ENCODE measurements around the gene COQ9. TPM values are rescaled to one million over a fixed set of nuclear protein-coding genes. Genes with fewer than 3 reads are reported as not detected.

The COQ9 gene
- total RNA-seq, 1 experiment from 2014 or later: 62.7 TPM

DNA sequence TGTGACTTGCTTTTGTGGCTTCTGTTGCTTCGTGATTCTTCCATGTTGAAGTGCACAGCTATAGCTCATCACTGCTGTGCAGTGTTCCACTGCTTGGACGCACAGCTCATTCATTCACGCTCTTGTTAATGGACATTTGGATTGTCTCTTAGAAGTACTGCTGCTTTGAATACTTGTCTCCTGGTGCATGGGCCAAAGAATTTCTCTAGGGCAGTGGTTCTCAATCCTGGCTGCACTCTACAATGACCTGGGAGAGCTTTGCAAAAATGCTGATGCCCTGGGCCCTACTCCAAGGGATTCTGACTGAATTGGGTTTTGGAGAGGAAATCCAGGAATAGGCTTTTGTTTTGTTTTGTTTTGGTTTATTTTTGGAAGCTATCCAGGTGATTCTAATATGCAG is 22.7 kb upstream of the COQ9 start:
- Histone ChIP-seq H3K27me3 (ENCODE audit: insufficient read depth, low read length) (no peaks in the 10 kb centered on the region), H2AFZ (ENCODE audit: low read depth, low read length, poor library complexity, severe bottlenecking) (no peak overlapping the region), H3K79me2 (ENCODE audit: insufficient read depth, low read length) (no peaks in the 10 kb centered on the region), H3K4me2 (ENCODE audit: low read length) (no peak overlapping the region), H3K4me3 (replicated peaks in 1 of 2; ENCODE audit: low read depth in 1 of 2, low read length in 2 of 2) (no peak overlapping the region), H3K36me3 (ENCODE audit: control insufficient read depth in 1 of 2, insufficient read depth in 2 of 2, low read length in 2 of 2) (peaks cover 12% of the 10 kb centered on the region in 2 experiments; a peak in 3 of 4 replicates), H3K9ac (ENCODE audit: low read length) (no peak overlapping the region), H3K4me1 (ENCODE audit: control insufficient read depth in 1 of 2, insufficient read depth in 2 of 2, low read length in 2 of 2) (peaks cover 0 to under 1% of the 10 kb centered on the region in 2 experiments; a peak in 2 of 4 replicates), H3K9me3 (ENCODE audit: control insufficient read depth in 1 of 2, insufficient read depth in 1 of 2, low read depth in 1 of 2, low read length in 2 of 2) (no peaks in the 10 kb centered on the region), H3K9me2 (ENCODE audit: insufficient read depth) (no peaks in the 10 kb centered on the region), H3K27ac (ENCODE audit: low read depth, low read length) (no peak overlapping the region), H4K20me1 (ENCODE audit: insufficient read depth) (no peaks in the 10 kb centered on the region)
- intact Hi-C loops (cut with micrococcal nuclease): no loop called here
- ATAC-seq (no peak), DNase-seq (ENCODE audit: low read depth, low spot score) (no peak)
- POLR2A ChIA-PET: no interaction called here
- RAD21 ChIA-PET (ENCODE audit: low non-redundant PET in 1 of 2, low total read pairs in 2 of 2, uncharacterized antibody in 2 of 2, unreplicated experiment in 2 of 2): no interaction called here
- no TSS peak for BruUV-seq (replicated peaks)
- CTCF ChIA-PET: no interaction called here
- TF ChIP-seq, protein P1, sequence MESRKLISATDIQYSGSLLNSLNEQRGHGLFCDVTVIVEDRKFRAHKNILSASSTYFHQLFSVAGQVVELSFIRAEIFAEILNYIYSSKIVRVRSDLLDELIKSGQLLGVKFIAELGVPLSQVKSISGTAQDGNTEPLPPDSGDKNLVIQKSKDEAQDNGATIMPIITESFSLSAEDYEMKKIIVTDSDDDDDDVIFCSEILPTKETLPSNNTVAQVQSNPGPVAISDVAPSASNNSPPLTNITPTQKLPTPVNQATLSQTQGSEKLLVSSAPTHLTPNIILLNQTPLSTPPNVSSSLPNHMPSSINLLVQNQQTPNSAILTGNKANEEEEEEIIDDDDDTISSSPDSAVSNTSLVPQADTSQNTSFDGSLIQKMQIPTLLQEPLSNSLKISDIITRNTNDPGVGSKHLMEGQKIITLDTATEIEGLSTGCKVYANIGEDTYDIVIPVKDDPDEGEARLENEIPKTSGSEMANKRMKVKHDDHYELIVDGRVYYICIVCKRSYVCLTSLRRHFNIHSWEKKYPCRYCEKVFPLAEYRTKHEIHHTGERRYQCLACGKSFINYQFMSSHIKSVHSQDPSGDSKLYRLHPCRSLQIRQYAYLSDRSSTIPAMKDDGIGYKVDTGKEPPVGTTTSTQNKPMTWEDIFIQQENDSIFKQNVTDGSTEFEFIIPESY (IDR thresholded peaks at IDR 0.05; ENCODE audit: extremely low read depth, insufficient replicate concordance, low read length): no peak
- TF ChIP-seq CEBPB (IDR thresholded peaks at IDR 0.05; ENCODE audit: low read depth) (no peak), EZH2 (IDR thresholded peaks at IDR 0.05) (no peak)

DNA sequence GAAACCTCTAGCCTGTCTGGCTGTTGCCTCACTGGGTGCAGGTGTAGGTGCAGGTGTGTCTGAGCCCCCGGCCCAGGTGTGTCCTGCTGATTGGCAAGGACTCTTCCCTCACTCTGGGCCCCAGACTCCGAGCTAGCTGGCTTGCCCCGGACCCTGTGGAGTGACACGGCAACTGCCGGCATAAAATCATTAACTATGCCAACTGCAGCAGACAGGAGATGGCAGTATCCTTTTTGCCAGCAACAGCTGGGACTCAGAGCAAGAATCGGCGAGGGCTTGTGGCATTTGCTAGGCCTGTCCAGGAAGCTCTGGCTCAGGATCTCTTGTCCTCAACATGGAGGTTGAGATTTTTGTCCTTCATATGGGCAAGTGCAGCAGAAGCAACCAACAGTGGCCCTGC is 20.9 kb upstream of the COQ9 start:
- BruUV-seq (replicated peaks): no TSS peak
- Histone ChIP-seq H3K79me2 (ENCODE audit: insufficient read depth, low read length) (no peaks in the 10 kb centered on the region), H3K27me3 (ENCODE audit: insufficient read depth, low read length) (no peaks in the 10 kb centered on the region), H3K4me2 (ENCODE audit: low read length) (no peak overlapping the region), H3K27ac (ENCODE audit: low read depth, low read length) (no peak overlapping the region), H3K9me2 (ENCODE audit: insufficient read depth) (no peaks in the 10 kb centered on the region), H3K4me3 (replicated peaks in 1 of 2; ENCODE audit: low read depth in 1 of 2, low read length in 2 of 2) (no peak overlapping the region), H2AFZ (ENCODE audit: low read depth, low read length, poor library complexity, severe bottlenecking) (no peak overlapping the region), H4K20me1 (ENCODE audit: insufficient read depth) (no peaks in the 10 kb centered on the region), H3K9ac (ENCODE audit: low read length) (no peak overlapping the region), H3K9me3 (ENCODE audit: control insufficient read depth in 1 of 2, insufficient read depth in 1 of 2, low read depth in 1 of 2, low read length in 2 of 2) (no peaks in the 10 kb centered on the region), H3K36me3 (ENCODE audit: control insufficient read depth in 1 of 2, insufficient read depth in 2 of 2, low read length in 2 of 2) (peaks cover 28% of the 10 kb centered on the region in 2 experiments), H3K4me1 (ENCODE audit: control insufficient read depth in 1 of 2, insufficient read depth in 2 of 2, low read length in 2 of 2) (no peaks in the 10 kb centered on the region)
- intact Hi-C loops (cut with micrococcal nuclease): no loop called here
- POLR2A ChIA-PET: interaction anchor here (0.9 kb wide), 1 partner anchor 21 kb away, joined by 3 read pairs; the partner anchor contains the start of genes CIAPIN1 and COQ9
- no peak for DNase-seq (ENCODE audit: low read depth, low spot score)
- RAD21 ChIA-PET (ENCODE audit: low non-redundant PET in 1 of 2, low total read pairs in 2 of 2, uncharacterized antibody in 2 of 2, unreplicated experiment in 2 of 2): no interaction called here
- no peak for ATAC-seq
- no peak for TF ChIP-seq EZH2phosphoT487 (IDR thresholded peaks at IDR 0.05; ENCODE audit: borderline replicate concordance)
- CTCF ChIA-PET: no interaction called here
